IMR-90 (cell line): ENCODE data around the gene FUT7. TPM values are rescaled to one million over a fixed set of nuclear protein-coding genes. Genes with fewer than 3 reads are reported as not detected.

Source experiments
- ATAC-seq: fragments of 200-7000 bp; cut with Tn5 transposase; 2 replicates; pipeline ENCODE4 v1.9.1; 2020; ENCODE audit warnings: low read depth, mild to moderate bottlenecking, moderate library complexity
- BruUV-seq: library from RNA; stranded (reverse); fragments of 400-500 nt; replicated peaks from 2 replicates; lab custom pipeline; 2021; lab: Mats Ljungman, UMichigan
- CTCF ChIA-PET: fragments of 300-600 bp; formaldehyde crosslinking; extraction: SDS; loops from one replicate; lab custom pipeline; 2021; ENCODE audit warnings: antibody characterized with exemption; lab: Yijun Ruan, JAX
- POLR2A ChIA-PET: fragments of 300-600 bp; sonication (Branson Sonifier 250); formaldehyde crosslinking; loops from one replicate; lab custom pipeline; 2022; ENCODE audit warnings: antibody characterized with exemption; ENCODE audit not compliant: unreplicated experiment; lab: Charles Lee
- DNase-seq: peaks from one replicate; pipeline ENCODE4 v3.0.0; 2013
- H2AFZ ChIP-seq: replicated peaks from 2 replicates; pipeline ENCODE3; 2013; ENCODE audit warnings: low read length, mild to moderate bottlenecking; ENCODE audit not compliant: poor library complexity
- H2AK5ac ChIP-seq: 2 replicates; pipeline ENCODE4 v1.6.1; 2013; ENCODE audit warnings: low read depth, low read length, inconsistent platforms
- H2AK9ac ChIP-seq: replicated peaks from 2 replicates; pipeline ENCODE3; 2013; ENCODE audit warnings: mild to moderate bottlenecking, low read depth, low read length, moderate library complexity; ENCODE audit not compliant: poor library complexity
- H2BK120ac ChIP-seq: 2 replicates; pipeline ENCODE4 v1.6.1; 2013; ENCODE audit warnings: low read depth, low read length, inconsistent platforms
- H2BK15ac ChIP-seq: 3 replicates; pipeline ENCODE4 v1.6.1; 2013; ENCODE audit warnings: low read depth, low read length, inconsistent platforms
- H2BK20ac ChIP-seq: 2 replicates; pipeline ENCODE4 v1.6.1; 2013; ENCODE audit warnings: low read depth, mild to moderate bottlenecking, inconsistent platforms, low read length, moderate library complexity
- H2BK5ac ChIP-seq: 2 replicates; pipeline ENCODE4 v1.6.1; 2013; ENCODE audit warnings: mild to moderate bottlenecking, low read depth, low read length, inconsistent platforms; ENCODE audit not compliant: poor library complexity, severe bottlenecking
- H3K14ac ChIP-seq: replicated peaks from 2 replicates; pipeline ENCODE4 v1.6.1; 2013; ENCODE audit warnings: low read depth, low read length, inconsistent platforms
- H3K18ac ChIP-seq: 2 replicates; pipeline ENCODE4 v1.6.1; 2013; ENCODE audit warnings: low read depth, low read length, control low read depth
- H3K23ac ChIP-seq: 2 replicates; pipeline ENCODE4 v1.6.1; 2013; ENCODE audit warnings: low read depth, low read length, inconsistent platforms
- H3K27ac ChIP-seq: 2 replicates; pipeline ENCODE4 v1.5.1; 2013; ENCODE audit warnings: mild to moderate bottlenecking, control low read depth, low read length; ENCODE audit not compliant: insufficient read depth
- H3K27me3 ChIP-seq: 2 replicates; pipeline ENCODE4 v1.6.1; 2013; ENCODE audit warnings: low read length; ENCODE audit not compliant: control insufficient read depth, insufficient read depth
- H3K36me3 ChIP-seq: 2 replicates; pipeline ENCODE4 v1.6.1; 2013; ENCODE audit warnings: low read length, mixed read lengths; ENCODE audit not compliant: control insufficient read depth, insufficient read depth
- H3K4ac ChIP-seq: 2 replicates; pipeline ENCODE4 v1.6.1; 2013; ENCODE audit warnings: low read depth, low read length, inconsistent platforms
- H3K4me1 ChIP-seq: 2 replicates; pipeline ENCODE4 v1.6.1; 2013; ENCODE audit warnings: low read length, mixed read lengths; ENCODE audit not compliant: control insufficient read depth, insufficient read depth
- H3K4me2 ChIP-seq: 2 replicates; pipeline ENCODE4 v1.6.1; 2013; ENCODE audit warnings: low read depth, mild to moderate bottlenecking, control low read depth, low read length, moderate library complexity
- H3K4me3 ChIP-seq: 2 replicates; pipeline ENCODE4 v1.5.1; 2013; ENCODE audit warnings: low read depth, mild to moderate bottlenecking, control low read depth, low read length, moderate library complexity; ENCODE audit not compliant: insufficient read depth
- H3K56ac ChIP-seq: 2 replicates; pipeline ENCODE4 v1.6.1; 2013; ENCODE audit warnings: low read length, inconsistent platforms; ENCODE audit not compliant: insufficient read depth; ENCODE audit errors: extremely low read depth
- H3K79me1 ChIP-seq, 2 experiments: 2 replicates each; pipeline ENCODE4 v1.6.1; 2013; ENCODE audit warnings: low read length in 2 of 2, inconsistent platforms in 1 of 2, low read depth in 1 of 2
- H3K9ac ChIP-seq: 2 replicates; pipeline ENCODE4 v1.6.1; 2013; ENCODE audit warnings: low read depth, low read length, control low read depth
- H3K9me1 ChIP-seq: 2 replicates; pipeline ENCODE4 v1.6.1; 2013; ENCODE audit warnings: low read length, inconsistent platforms; ENCODE audit not compliant: insufficient read depth
- H3K9me3 ChIP-seq: 2 replicates; pipeline ENCODE4 v1.6.1; 2013; ENCODE audit warnings: low read length; ENCODE audit not compliant: control insufficient read depth, insufficient read depth
- H4K20me1 ChIP-seq: 2 replicates; pipeline ENCODE4 v1.6.1; 2013; ENCODE audit warnings: low read length, inconsistent platforms; ENCODE audit not compliant: insufficient read depth
- H4K5ac ChIP-seq: 2 replicates; pipeline ENCODE4 v1.6.1; 2013; ENCODE audit warnings: mild to moderate bottlenecking, low read depth, low read length, control low read depth
- H4K8ac ChIP-seq, 2 experiments: 2 replicates each; pipeline ENCODE4 v1.6.1; 2013; ENCODE audit warnings: low read depth in 2 of 2, low read length in 2 of 2, control low read depth in 1 of 2, inconsistent platforms in 1 of 2
- H4K91ac ChIP-seq: 2 replicates; pipeline ENCODE4 v1.6.1; 2013; ENCODE audit warnings: low read depth, low read length, inconsistent platforms; ENCODE audit not compliant: insufficient read depth
- CEBPB ChIP-seq: IDR thresholded peaks from 2 replicates; pipeline ENCODE4 v1.6.1; 2012; ENCODE audit warnings: low read depth, low read length, improper control_type of control experiment
- CHD1 ChIP-seq: IDR thresholded peaks from 2 replicates; pipeline ENCODE4 v1.6.1; 2012; ENCODE audit warnings: low read depth, low read length, improper control_type of control experiment
- MXI1 ChIP-seq: IDR thresholded peaks from 2 replicates; pipeline ENCODE4 v1.6.1; 2012; ENCODE audit warnings: low read depth, mild to moderate bottlenecking, low read length, moderate library complexity, borderline replicate concordance
- NFE2L2 ChIP-seq: fragments of 150-350 bp; IDR thresholded peaks from 2 replicates; pipeline ENCODE4 v1.6.1; 2016; ENCODE audit warnings: low read depth, mild to moderate bottlenecking, low read length
- POLR2A ChIP-seq: IDR thresholded peaks from 2 replicates; pipeline ENCODE4 v1.6.1; 2012; ENCODE audit warnings: mild to moderate bottlenecking, low read depth, low read length
- RAD21 ChIP-seq: IDR thresholded peaks from 2 replicates; pipeline ENCODE4 v1.6.1; 2012; ENCODE audit warnings: low read length, improper control_type of control experiment
- RCOR1 ChIP-seq: IDR thresholded peaks from 2 replicates; pipeline ENCODE4 v1.6.1; 2012; ENCODE audit warnings: mild to moderate bottlenecking, low read length, improper control_type of control experiment; ENCODE audit not compliant: insufficient replicate concordance
- SMC3 ChIP-seq: fragments of 150-350 bp; IDR thresholded peaks from 2 replicates; pipeline ENCODE4 v1.6.1; 2016; ENCODE audit warnings: low read depth, mild to moderate bottlenecking, antibody characterized with exemption, low read length, moderate library complexity
- WGBS, 2 experiments: methylation state at CpG; one replicate each; pipeline versions ENCODE4 v1.1.5 to v1.1.7; 2013; ENCODE audit warnings: missing lambda C conversion rate in 2 of 2; ENCODE audit not compliant: insufficient read length in 1 of 2; ENCODE audit errors: extremely low coverage in 2 of 2; 5-methylcytosine and 5-hydroxymethylcytosine counted together
- dilution Hi-C: fragments of 300-500 bp; cut with HindIII; formaldehyde crosslinking; loops from one replicate; pipeline ENCODE4 v1.14.3; 2018; ENCODE audit warnings: low sequenced_read_pairs; ENCODE audit not compliant: unreplicated experiment
- in situ Hi-C: fragments of 300-500 bp; cut with MboI; formaldehyde crosslinking; loops from 3 replicates; pipeline ENCODE4 v1.14.3; 2019; ENCODE audit warnings: low sequenced_read_pairs, inconsistent platforms, mixed read lengths
- intact Hi-C: fragments of 100-400 bp; cut with micrococcal nuclease; formaldehyde crosslinking; loops from 2 replicates; pipeline ENCODE4 v1.10.0; 2022
- polyA plus RNA-seq, 3 experiments: library from polyadenylated mRNA; depleted of rRNA; stranded (reverse); fragments of >200 nt; gene quantifications; 2 replicates each; pipeline ENCODE4 v1.2.3, GENCODE V29; 2012; ENCODE audit warnings: low replicate concordance in 1 of 3
- total RNA-seq: library from RNA; depleted of rRNA; stranded (reverse); fragments of >200 nt; gene quantifications from 2 replicates; pipeline ENCODE4 v1.2.3, GENCODE V29; 2012
- TF ChIP-seq, protein P1 (sequence below): fragments of 150-350 bp; IDR thresholded peaks from 2 replicates; pipeline ENCODE4 v1.6.1; 2017; ENCODE audit warnings: mild to moderate bottlenecking, antibody characterized with exemption, low read length, low read depth
- TF ChIP-seq, protein P2 (sequence below): fragments of 150-350 bp; IDR thresholded peaks from 2 replicates; pipeline ENCODE4 v1.6.1; 2016; ENCODE audit warnings: low read depth, mild to moderate bottlenecking, low read length, moderate library complexity, borderline replicate concordance

Gene FUT7
- total and polyA plus RNA-seq, 2 of the 4 experiments (the other 2 are of a cell fraction), result not detected

DNA sequence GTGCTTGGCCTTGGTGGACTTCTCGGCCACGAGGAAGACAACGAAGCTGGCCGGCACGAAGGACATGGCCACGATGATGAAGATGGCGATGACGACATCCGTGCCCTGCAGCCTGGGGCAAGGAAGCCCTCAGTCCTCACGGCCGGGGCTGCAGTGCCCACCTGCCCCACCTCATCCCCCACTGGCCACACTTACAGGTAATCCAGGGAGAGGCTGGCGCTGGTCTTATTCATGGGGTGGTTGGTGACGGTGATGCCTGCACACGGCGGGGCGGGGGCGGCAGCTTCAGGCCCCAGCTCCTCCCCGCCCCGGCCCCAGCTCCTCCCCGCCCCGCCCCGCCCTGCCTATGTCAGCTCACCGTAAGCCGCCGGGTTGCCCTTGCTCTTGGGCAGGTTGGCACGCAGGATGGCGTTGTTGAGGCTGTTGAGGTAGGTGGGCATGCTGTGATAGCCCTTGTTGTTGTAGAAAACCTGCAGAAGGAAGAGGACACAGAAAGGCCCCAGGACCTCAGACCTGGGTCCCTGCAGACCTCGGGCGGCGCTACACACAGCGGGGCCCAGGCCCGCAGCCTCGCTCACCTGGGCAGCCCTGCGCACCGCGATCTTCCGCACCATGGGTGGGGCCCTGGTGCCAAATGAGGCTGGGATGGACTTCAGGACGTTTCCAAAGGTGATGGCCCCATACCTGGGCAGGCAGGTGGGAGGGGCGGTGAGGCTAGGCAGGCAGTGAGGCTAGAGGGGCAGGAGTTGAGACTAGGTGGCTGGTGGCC lies 19.8 kb downstream of the FUT7 start (continued):
- TF ChIP-seq SMC3 (no peak), POLR2A (no peak), RAD21 (no peak), RCOR1 (no peak)
- TF ChIP-seq, protein P1, sequence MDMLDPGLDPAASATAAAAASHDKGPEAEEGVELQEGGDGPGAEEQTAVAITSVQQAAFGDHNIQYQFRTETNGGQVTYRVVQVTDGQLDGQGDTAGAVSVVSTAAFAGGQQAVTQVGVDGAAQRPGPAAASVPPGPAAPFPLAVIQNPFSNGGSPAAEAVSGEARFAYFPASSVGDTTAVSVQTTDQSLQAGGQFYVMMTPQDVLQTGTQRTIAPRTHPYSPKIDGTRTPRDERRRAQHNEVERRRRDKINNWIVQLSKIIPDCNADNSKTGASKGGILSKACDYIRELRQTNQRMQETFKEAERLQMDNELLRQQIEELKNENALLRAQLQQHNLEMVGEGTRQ, result no peak

DNA sequence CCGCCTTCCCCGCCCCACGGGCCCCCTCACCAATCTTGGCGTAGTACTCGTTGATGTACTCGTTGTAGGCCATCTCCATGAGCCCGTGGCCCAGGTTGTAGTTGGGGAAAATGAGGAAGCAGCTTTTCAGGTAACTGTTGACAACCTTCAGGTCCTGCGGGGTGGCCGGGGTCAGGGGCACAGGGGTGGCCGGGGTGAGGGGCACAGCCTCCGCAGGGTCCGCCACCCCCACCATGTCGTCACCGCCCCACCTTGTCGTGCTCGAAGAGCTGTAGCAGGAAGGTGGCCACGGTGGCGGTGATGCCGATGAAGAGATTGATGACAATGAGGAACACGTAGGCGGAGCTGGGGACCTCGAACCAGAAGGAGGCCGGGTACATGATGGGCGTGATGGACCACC lies 20.7 kb downstream of the FUT7 start:
- Histone ChIP-seq H3K27ac (no peak overlapping the region), H3K56ac (no peak overlapping the region), H3K9me1 (peaks cover 5% of the 10 kb centered on the region; the same call in 1 of the 2 replicates), H2AK9ac (no peak overlapping the region), H3K9ac (no peak overlapping the region), H4K5ac (no peak overlapping the region), H2AK5ac (no peak overlapping the region), H4K8ac (no peak overlapping the region), H3K4me2 (no peak overlapping the region), H4K20me1 (peaks cover 8% of the 10 kb centered on the region), H2BK15ac (no peak overlapping the region), H2BK120ac (no peak overlapping the region), H3K36me3 (peaks cover 37% of the 10 kb centered on the region), H3K4ac (no peak overlapping the region), H2BK5ac (no peak overlapping the region), H3K9me3 (no peaks in the 10 kb centered on the region), H3K27me3 (no peaks in the 10 kb centered on the region), H3K23ac (no peak overlapping the region), H3K79me1 (no peaks in the 10 kb centered on the region), H3K4me3 (no peak overlapping the region), H2AFZ (no peak overlapping the region), H3K4me1 (peaks cover 11% of the 10 kb centered on the region), H4K91ac (no peak overlapping the region), H2BK20ac (no peak overlapping the region), H3K18ac (no peak overlapping the region), H3K14ac (no peak overlapping the region)
- ChIA-PET POLR2A (no interaction called here), CTCF (no interaction called here)
- dilution Hi-C loops, result no loop called here
- intact Hi-C loops, result no loop called here
- in situ Hi-C loops, result no loop called here
- WGBS, 2 experiments, result 97% methylated on average over 16 of the region's 24 CpGs; no CpG with 5 or more reads in 1 of the 2 experiments
- TF ChIP-seq CHD1, result no peak
- TF ChIP-seq NFE2L2, result no peak
- no peak for TF ChIP-seq RAD21
- TF ChIP-seq, protein P2, sequence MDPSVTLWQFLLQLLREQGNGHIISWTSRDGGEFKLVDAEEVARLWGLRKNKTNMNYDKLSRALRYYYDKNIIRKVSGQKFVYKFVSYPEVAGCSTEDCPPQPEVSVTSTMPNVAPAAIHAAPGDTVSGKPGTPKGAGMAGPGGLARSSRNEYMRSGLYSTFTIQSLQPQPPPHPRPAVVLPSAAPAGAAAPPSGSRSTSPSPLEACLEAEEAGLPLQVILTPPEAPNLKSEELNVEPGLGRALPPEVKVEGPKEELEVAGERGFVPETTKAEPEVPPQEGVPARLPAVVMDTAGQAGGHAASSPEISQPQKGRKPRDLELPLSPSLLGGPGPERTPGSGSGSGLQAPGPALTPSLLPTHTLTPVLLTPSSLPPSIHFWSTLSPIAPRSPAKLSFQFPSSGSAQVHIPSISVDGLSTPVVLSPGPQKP, result no peak
- no peak for TF ChIP-seq MXI1
- TF ChIP-seq CEBPB, result no peak
- no peak for ATAC-seq
- no TSS peak for BruUV-seq
- DNase-seq, result no peak
